B cell (primary cell): ENCODE results near the gene CDC73.

Experiments used
- CTCF ChIP-seq: fragments of 200-600 bp; IDR thresholded peaks from one replicate; pipeline ENCODE4 v1.8.0; 2022; ENCODE audit warnings: antibody characterized with exemption, mild to moderate bottlenecking
- EZH2 ChIP-seq: IDR thresholded peaks from 2 replicates; pipeline ENCODE4 v1.6.1; 2012; ENCODE audit warnings: borderline replicate concordance, low read depth, mild to moderate bottlenecking, moderate library complexity, low read length; ENCODE audit not compliant: insufficient read depth, poor library complexity, severe bottlenecking

- TF ChIP-seq EZH2 (no peak), CTCF (no peak)
These were observed 64.3 kb downstream of the CDC73 start, which contains the start of gene B3GALT2 for GRCh38 chr1:193185901-193186731.
